ENCODE data around the gene GTF2A1L. TPM values are rescaled to one million over a fixed set of nuclear protein-coding genes. Genes with fewer than 3 reads are reported as not detected.

GTF2A1L gene
- total RNA-seq, 2 donors from 2014 or later = not detected

DNA sequence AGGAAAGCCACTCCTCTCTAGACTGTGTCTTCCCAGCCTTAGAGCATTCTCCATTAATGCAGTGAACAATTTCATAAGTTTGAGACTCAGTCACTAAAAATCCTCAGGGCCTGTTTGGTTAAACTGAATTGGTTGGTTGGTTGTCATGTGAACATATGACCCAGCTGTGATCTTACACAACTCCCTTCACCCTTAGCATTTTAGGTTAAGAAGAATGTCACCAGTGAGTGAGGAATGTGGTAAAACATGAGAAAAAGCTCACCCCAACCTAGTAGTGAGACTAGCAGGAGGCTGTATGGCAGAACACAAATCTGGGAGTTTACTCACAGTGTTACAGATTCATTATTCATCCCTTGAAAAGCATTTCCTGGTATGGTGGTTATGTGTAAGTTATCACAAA, 105.5 kb downstream of the GTF2A1L start:
- intact Hi-C loops (cut with DNase I) = no loop called here
- DNase-seq (no peak), ATAC-seq (peak in 1 of 2 donors; percentile 27)

DNA sequence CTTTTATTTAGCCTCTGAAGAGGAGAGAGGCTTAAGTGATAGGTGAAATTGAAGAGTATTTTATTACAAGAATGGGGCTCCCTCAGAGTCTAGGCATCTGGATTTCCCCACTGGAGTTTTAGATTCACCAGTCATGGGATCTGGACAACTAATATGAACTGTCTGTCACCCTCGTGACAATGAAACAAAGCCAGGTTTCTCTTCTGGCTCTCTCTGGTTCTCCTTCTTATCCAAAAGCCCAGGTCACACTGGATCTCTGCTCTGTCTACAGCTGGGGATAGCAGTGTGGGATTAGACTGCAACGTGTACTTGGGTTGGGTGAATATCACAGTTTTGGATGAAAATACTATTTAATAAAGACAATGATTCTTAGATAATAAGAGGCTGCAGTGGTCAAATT, 106.6 kb downstream of the GTF2A1L start:
- no peak for ATAC-seq
- intact Hi-C loops (cut with DNase I) = no loop called here
- DNase-seq = no peak

DNA sequence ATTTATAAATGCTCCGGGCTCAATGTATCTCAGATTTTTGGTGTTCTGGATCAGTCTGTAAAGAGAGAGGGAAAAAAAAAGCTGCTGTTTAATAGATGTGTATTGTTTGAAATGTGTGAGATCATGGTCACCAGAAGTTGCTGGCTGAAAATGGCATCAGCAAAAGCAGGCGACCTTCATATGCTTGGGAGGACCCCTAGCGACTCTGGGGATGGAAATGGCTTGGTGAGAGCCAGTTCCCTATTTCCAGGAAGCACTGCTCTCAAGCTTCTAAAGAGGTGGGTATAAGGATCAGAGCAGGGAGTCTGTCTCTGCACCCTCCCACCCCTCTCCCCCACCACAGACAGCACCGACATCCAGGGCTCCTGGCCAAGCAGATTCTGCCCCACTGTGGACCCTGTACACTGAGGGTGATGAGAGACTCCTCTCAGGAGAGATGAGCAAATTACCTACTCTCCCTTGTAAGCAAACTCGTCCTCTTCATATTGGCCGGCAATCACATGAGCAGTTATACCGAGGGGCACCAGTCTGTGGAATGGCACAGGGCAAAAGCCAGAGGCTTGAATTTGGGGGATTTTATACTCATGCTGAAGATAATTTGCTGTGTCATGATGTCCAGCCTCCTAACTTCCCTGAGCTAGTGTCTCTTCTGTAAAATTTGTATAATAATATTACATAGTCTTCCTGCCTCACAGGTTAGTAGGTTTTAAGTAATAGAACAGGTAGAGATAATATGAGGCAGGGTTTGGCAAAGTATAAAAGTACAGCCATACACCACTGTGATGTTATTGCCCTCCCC, 108.2 kb downstream of the GTF2A1L start:
- ATAC-seq = no peak
- intact Hi-C loops (cut with DNase I) = no loop called here

DNA sequence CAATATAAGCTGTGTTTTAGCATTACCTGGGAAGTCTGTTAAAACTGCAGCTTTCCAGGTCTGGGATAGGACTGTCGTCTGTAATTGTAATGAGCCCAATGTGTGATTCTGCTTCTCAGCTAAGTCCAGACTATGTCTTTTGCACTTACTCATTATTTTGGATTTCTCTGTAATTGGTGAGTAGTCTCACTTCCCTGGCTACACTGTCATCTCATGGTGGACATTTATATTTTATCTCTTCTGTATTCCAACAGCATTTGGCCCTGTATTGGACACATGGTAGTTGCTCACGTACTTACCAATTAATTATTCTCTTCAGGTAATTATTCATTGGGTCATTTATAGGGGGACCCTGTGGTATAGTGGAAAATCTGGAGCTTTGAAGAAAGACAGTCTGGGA, 109.9 kb downstream of the GTF2A1L start:
- ATAC-seq = no peak
- DNase-seq = no peak
- intact Hi-C loops (cut with DNase I) = no loop called here

More for the DNA sequence above, 108.2 kb downstream of the GTF2A1L start:
- no peak for DNase-seq

DNA sequence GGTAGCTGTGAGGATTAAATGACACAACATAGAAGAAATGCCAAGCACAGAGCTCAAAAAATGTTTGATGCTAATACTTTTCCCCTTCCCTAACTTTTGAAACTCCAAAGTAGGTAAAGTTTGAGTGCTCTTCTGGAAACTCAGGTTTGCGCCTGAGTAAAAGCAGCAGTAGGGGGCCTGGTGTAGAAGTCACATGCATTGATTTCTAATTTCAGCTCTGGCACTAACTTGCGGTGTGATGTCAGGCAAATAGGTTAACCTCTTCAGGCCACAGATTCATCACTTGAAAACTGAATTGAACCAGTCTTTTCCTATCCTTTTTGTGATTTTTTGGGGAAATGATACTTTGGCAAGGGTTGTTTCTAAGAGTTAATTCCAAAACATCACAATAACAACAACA, 110.6 kb downstream of the GTF2A1L start:
- ATAC-seq (no peak), DNase-seq (no peak)
- intact Hi-C loops (cut with DNase I) = no loop called here

DNA sequence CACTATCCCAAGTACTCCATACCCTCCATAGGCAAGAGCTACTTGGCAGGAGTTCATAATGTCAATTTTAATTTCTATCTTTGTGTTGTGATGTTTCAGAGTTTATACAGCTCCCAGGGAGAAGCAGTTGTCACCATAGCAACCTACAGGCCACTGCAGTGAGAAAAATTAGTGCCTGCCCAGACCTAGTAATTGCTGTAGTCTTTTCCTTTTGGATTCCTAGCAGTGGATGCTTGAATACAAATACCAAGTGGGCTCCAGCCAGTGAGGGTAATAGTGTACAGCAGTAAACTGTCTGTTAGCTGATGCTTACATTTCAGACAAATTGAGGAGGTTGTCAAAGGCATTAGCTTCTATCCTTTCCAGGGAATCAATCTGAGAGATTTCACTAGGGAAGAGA, 111.2 kb downstream of the GTF2A1L start:
- no peak for ATAC-seq
- no peak for DNase-seq
- intact Hi-C loops (cut with DNase I) = no loop called here

Other genes starting within 250 kb of the GTF2A1L start
- 10 to 100 TPM; 11.5 to 17.1 TPM for gene PPP1R21, start 177.1 kb upstream of the GTF2A1L start, total RNA-seq
- gene STON1, start 87.7 kb upstream of the GTF2A1L start, total RNA-seq = 10 to 100 TPM; 16.7 to 19.1 TPM
- under 1 TPM; 0.26 to 0.44 TPM for gene LHCGR, start 137.9 kb downstream of the GTF2A1L start, total RNA-seq

All from left cardiac atrium (tissue), 4 donors.